Superior temporal gyrus (tissue), 1 donor: ENCODE data around the gene ACTL7A.
A peak's percentile ranks its signal among the peaks of the same experiment; 100 is the strongest.
"Not testable (repeated sequence)": the region's sequence is repeated elsewhere in the genome, so short reads cannot be mapped to it uniquely, and the experiment has no call there.

Source experiments
- DNase-seq: peaks from one replicate; pipeline ENCODE4 v3.0.0-alpha.2; 2016; ENCODE audit errors: extremely low spot score

ACTL7A gene

GRCh38 chr9:108848296-108848695 lies 13.8 kb upstream of the ACTL7A start:
- not testable (repeated sequence) for DNase-seq

GRCh38 chr9:108850293-108850897 lies 11.7 kb upstream of the ACTL7A start:
- peak; percentile 43 for DNase-seq

- no peak for DNase-seq
These were observed 10.9 kb upstream of the ACTL7A start for GRCh38 chr9:108851138-108851537.

GRCh38 chr9:108852079-108852478 lies 10.0 kb upstream of the ACTL7A start:
- no peak for DNase-seq

- no peak for DNase-seq
These were observed 8.0 kb upstream of the ACTL7A start for GRCh38 chr9:108854094-108854493.

- no peak for DNase-seq
These were observed 7.2 kb upstream of the ACTL7A start for GRCh38 chr9:108854641-108855528.

- DNase-seq = no peak
These were observed 6.6 kb upstream of the ACTL7A start for GRCh38 chr9:108855529-108855886.

GRCh38 chr9:108855888-108856287 lies 6.2 kb upstream of the ACTL7A start, which contains the start of gene ACTL7B:
Gene ACTL7B (minus strand): TSS chr9:108855986. CDS start chr9:108855930, 56 bp downstream.
- DNase-seq = no peak

- no peak for DNase-seq
These were observed 4.5 kb upstream of the ACTL7A start for GRCh38 chr9:108857572-108857971.

- no peak for DNase-seq
These were observed 2.5 kb upstream of the ACTL7A start for GRCh38 chr9:108859459-108860114.

- no peak for DNase-seq
These were observed 1.7 kb upstream of the ACTL7A start for GRCh38 chr9:108860354-108860753.

- no peak for DNase-seq
These were observed 1.3 kb upstream of the ACTL7A start for GRCh38 chr9:108860764-108861163.

GRCh38 chr9:108861464-108861863 lies 602 bp upstream of the ACTL7A start:
- no peak for DNase-seq

- DNase-seq = no peak
These were observed 1.8 kb downstream of the ACTL7A start for GRCh38 chr9:108863891-108864290.

- DNase-seq = no peak
These were observed 2.4 kb downstream of the ACTL7A start for GRCh38 chr9:108864446-108864845.

- DNase-seq = no peak
These were observed 3.0 kb downstream of the ACTL7A start for GRCh38 chr9:108865037-108865436.

- no peak for DNase-seq
These were observed 3.9 kb downstream of the ACTL7A start for GRCh38 chr9:108866001-108866420.

- DNase-seq = no peak
These were observed 5.0 kb downstream of the ACTL7A start for GRCh38 chr9:108867116-108867515.

GRCh38 chr9:108867829-108868228 lies 5.8 kb downstream of the ACTL7A start:
- no peak for DNase-seq

GRCh38 chr9:108869092-108869725 lies 7.1 kb downstream of the ACTL7A start:
- DNase-seq = no peak

GRCh38 chr9:108874058-108874788 lies 12.2 kb downstream of the ACTL7A start:
- no peak for DNase-seq
